GM19099 (cell line): ENCODE results near the gene BTNL3.

Source experiments
- POLR2A ChIP-seq: IDR thresholded peaks from 3 replicates; pipeline ENCODE4 v1.6.1; 2011; ENCODE audit warnings: low read depth; ENCODE audit not compliant: insufficient read length; ENCODE audit errors: extremely low read depth

BTNL3 gene

GRCh38 chr5:181054871-181055459, 66.3 kb downstream of the BTNL3 start:
- no peak for TF ChIP-seq POLR2A
